Esophagus muscularis mucosa (tissue), 4 donors: Measurements from ENCODE around the gene ALDH7A1. TPM values are rescaled to one million over a fixed set of nuclear protein-coding genes. Genes with fewer than 3 reads are reported as not detected.

Experiments used
- DNase-seq: peaks from one replicate; pipeline ENCODE4 v3.0.0-alpha.2; 2017; ENCODE audit errors: extremely low spot score
- H3K27ac ChIP-seq, 4 donors: fragments of 200-600 bp; sonication (generic); replicated peaks in 1 of 4; 1 replicate in 3 of 4; 2 replicates in 1 of 4; pipeline ENCODE4 v1.5.1; 2016 to 2019; ENCODE audit warnings: mild to moderate bottlenecking in 1 of 4
- H3K27me3 ChIP-seq, 4 donors: fragments of 200-600 bp; sonication (generic); one replicate each; pipeline versions ENCODE4 v1.5.1 to v1.6.0; 2016 to 2019
- H3K36me3 ChIP-seq, 4 donors: fragments of 200-600 bp; sonication (generic); one replicate each; pipeline ENCODE4 v1.5.1; 2016 to 2019
- H3K4me1 ChIP-seq, 4 donors: fragments of 200-600 bp; sonication (generic); one replicate each; pipeline ENCODE4 v1.5.1; 2016 to 2019
- H3K4me3 ChIP-seq, 4 donors: fragments of 200-600 bp; sonication (generic); 1 replicate in 2 of 4; 2 replicates in 2 of 4; pipeline ENCODE4 v1.5.1; 2016 to 2019; ENCODE audit warnings: mild to moderate bottlenecking in 4 of 4, moderate library complexity in 1 of 4
- H3K9me3 ChIP-seq, 4 donors: fragments of 200-600 bp; sonication (generic); 1 replicate in 3 of 4; 2 replicates in 1 of 4; pipeline ENCODE4 v1.5.1; 2016 to 2019
- EP300 ChIP-seq: sonication (generic); formaldehyde crosslinking; IDR thresholded peaks from one replicate; pipeline ENCODE4 v1.6.1; 2017; ENCODE audit warnings: antibody characterized with exemption
- POLR2A ChIP-seq: fragments of 450-650 bp; IDR thresholded peaks from one replicate; pipeline ENCODE4 v1.6.1; 2017; ENCODE audit warnings: antibody characterized with exemption, moderate library complexity, mild to moderate bottlenecking, low read depth
- POLR2AphosphoS5 ChIP-seq, 2 donors: sonication (generic); formaldehyde crosslinking; IDR thresholded peaks; one replicate each; pipeline ENCODE4 v1.6.1; 2017; ENCODE audit warnings: antibody characterized with exemption in 2 of 2
- WGBS: methylation state at CpG from one replicate; pipeline ENCODE4 v1.1.5; 2018; 5-methylcytosine and 5-hydroxymethylcytosine counted together
- intact Hi-C: fragments of 100-400 bp; cut with DNase I; formaldehyde crosslinking; loops from one replicate; pipeline ENCODE4 v1.15.1; 2023
- total RNA-seq, 4 donors: library from RNA; depleted of rRNA; stranded (reverse); fragments of >200 nt; gene quantifications; one replicate each; pipeline versions ENCODE4 v1.1.0 to v1.2.1, GENCODE V29; 2016
- TF ChIP-seq, protein P1 (sequence below), 3 experiments: fragments of 200-600 bp in 2 of 3; fragments of 450-650 bp in 1 of 3; sonication (generic) in 2 of 3; IDR thresholded peaks; one replicate each; pipeline ENCODE4 v1.5.1; 2017 to 2019; ENCODE audit warnings: antibody characterized with exemption in 3 of 3, mild to moderate bottlenecking in 2 of 3, moderate library complexity in 1 of 3

The ALDH7A1 gene
- total RNA-seq, 4 donors from 2014 or later = 14.9 to 17.7 (median 15.5) TPM

DNA sequence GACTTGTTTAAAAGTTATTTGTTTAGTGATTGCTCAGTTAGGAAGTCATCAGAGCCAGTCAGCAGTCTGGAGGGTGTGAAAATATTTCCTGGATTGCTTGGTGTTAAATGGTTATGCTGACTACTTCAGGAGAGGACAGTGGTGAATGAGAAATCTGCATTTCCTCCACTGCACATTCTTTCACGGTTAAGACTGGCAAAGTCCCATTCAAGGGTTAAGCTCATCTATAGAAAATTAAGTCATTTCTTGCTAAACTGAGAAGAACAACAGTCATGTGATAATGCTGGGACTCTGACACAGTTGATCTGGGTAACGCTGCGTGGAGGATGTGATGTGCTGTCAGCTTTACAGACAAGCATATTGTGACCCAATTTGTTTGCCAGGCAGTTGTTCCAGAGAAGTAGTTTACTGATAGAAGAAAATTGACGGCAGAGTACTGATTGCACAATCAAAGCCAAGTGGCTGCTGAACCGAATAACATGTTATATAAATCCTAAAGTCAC lies 91.4 kb downstream of the ALDH7A1 start:
- Histone ChIP-seq H3K4me1 (peaks cover 11 to 39% (median 30%) of the 10 kb centered on the region in 4 donors), H3K36me3 (no peaks in the 10 kb centered on the region), H3K9me3 (no peaks in the 10 kb centered on the region), H3K4me3 (no peak overlapping the region), H3K27ac (peak overlapping the region; percentile 44 to 58 (median 54)), H3K27me3 (no peaks in the 10 kb centered on the region)
- TF ChIP-seq POLR2A (no peak), POLR2AphosphoS5 (IDR thresholded peaks at IDR 0.05) (peak in 1 of 2 donors; percentile 52)
- DNase-seq = no peak
- intact Hi-C loops = no loop called here
- WGBS = 52% methylated on average over 5 of the region's 5 CpGs

DNA sequence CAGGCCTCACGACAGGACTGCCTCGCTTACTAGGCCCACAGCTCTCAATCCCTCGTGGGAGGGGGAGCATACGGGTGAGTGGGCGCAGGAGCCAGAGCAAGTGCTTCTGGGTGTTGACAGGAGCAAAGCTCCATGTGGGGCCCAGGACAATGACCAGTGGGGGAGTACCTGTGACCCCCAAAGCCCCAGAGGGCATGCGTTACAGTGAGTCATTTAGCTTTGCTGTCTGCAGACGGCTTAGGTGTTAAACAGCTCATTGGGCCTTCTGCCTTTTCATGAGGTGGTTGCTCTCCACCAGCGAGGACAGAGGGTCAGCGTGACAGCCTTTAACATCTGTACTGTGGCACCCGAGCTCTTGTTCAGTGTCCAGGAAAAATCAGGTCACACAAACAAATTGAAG lies 93.6 kb downstream of the ALDH7A1 start:
- 94% methylated on average over 8 of the region's 10 CpGs for WGBS
- intact Hi-C loops = no loop called here
- peaks cover 0 to 1% (median 0%) of the 10 kb centered on the region in 4 donors for H3K36me3 ChIP-seq
- no peak overlapping the region for H3K27ac ChIP-seq
- H3K9me3 ChIP-seq = no peaks in the 10 kb centered on the region
- peaks cover 6 to 24% (median 19%) of the 10 kb centered on the region in 4 donors for H3K4me1 ChIP-seq
- no peaks in the 10 kb centered on the region for H3K27me3 ChIP-seq
- no peak for TF ChIP-seq EP300
- TF ChIP-seq POLR2AphosphoS5 (IDR thresholded peaks at IDR 0.05) = no peak
- no peak for DNase-seq
- H3K4me3 ChIP-seq = no peak overlapping the region

DNA sequence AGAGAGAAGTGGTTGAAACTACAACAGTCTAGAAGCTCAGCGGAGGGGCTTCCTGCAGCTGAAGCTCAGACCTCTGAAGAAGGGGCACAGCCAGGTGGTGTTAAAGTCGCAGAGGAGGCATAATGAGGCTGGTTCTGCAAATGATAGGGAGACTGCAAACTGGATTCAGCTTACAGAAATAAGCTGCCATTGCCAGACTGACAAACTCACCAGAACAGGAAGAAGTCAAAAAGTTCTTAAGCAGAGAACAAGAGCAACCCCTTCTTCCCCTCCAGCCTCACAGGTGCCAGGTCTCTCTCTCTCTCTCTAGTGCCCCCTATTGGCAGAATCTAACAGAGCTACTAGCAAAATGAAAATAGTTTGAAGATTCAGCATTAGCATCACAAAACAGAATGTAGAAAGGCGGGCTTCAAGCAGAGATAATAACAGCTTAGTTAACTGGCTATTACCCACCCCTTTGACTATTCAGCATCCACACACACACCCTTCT lies 95.1 kb downstream of the ALDH7A1 start:
- H3K27ac ChIP-seq = peak overlapping the region in 1 of 4 donors; percentile 1
- 87% methylated on average over 3 of the region's 3 CpGs for WGBS

DNA sequence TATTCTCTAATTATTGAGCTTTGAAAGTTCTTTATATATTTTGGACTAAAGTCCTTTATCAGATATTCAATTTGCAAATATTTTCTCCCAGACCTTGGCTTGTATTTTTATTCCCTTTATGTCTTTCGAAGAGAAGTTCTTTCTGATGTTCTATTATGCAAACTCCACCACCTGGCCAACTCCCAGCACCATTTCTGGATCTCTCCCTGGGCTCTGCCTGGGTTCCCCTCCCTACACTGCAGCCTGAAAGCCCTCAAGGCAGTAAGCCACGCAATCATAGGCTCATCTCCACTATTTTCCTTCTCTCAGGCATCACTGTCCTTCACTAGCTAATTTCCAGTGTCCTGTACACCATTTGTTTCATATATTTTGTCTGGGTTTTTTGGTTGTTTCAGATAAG lies 95.7 kb downstream of the ALDH7A1 start:
- no peaks in the 10 kb centered on the region for H3K27me3 ChIP-seq
- peak overlapping the region in 1 of 4 donors; percentile 1 for H3K27ac ChIP-seq
- no peaks in the 10 kb centered on the region for H3K9me3 ChIP-seq
- no peak for DNase-seq
- intact Hi-C loops = no loop called here
- TF ChIP-seq, protein P1, sequence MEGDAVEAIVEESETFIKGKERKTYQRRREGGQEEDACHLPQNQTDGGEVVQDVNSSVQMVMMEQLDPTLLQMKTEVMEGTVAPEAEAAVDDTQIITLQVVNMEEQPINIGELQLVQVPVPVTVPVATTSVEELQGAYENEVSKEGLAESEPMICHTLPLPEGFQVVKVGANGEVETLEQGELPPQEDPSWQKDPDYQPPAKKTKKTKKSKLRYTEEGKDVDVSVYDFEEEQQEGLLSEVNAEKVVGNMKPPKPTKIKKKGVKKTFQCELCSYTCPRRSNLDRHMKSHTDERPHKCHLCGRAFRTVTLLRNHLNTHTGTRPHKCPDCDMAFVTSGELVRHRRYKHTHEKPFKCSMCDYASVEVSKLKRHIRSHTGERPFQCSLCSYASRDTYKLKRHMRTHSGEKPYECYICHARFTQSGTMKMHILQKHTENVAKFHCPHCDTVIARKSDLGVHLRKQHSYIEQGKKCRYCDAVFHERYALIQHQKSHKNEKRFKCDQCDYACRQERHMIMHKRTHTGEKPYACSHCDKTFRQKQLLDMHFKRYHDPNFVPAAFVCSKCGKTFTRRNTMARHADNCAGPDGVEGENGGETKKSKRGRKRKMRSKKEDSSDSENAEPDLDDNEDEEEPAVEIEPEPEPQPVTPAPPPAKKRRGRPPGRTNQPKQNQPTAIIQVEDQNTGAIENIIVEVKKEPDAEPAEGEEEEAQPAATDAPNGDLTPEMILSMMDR (IDR thresholded peaks at IDR 0.05) = no peak
- TF ChIP-seq POLR2AphosphoS5 (IDR thresholded peaks at IDR 0.05) (no peak), POLR2A (no peak), EP300 (no peak)
- H3K4me1 ChIP-seq = peaks cover 6 to 18% (median 15%) of the 10 kb centered on the region in 4 donors
- no peak overlapping the region for H3K4me3 ChIP-seq
- peaks cover 0 to 12% (median 6%) of the 10 kb centered on the region in 4 donors for H3K36me3 ChIP-seq
- 84% methylated on average over 2 of the region's 2 CpGs for WGBS

More for the DNA sequence above, 95.1 kb downstream of the ALDH7A1 start:
- Histone ChIP-seq H3K36me3 (peaks cover 0 to 10% (median under 1%) of the 10 kb centered on the region in 4 donors), H3K4me1 (peaks cover 6 to 24% (median 19%) of the 10 kb centered on the region in 4 donors), H3K9me3 (no peaks in the 10 kb centered on the region), H3K4me3 (no peak overlapping the region), H3K27me3 (no peaks in the 10 kb centered on the region)
- intact Hi-C loops = no loop called here
- TF ChIP-seq, protein P1 (IDR thresholded peaks at IDR 0.05) = peak; percentile 38 to 52 (median 44)
- TF ChIP-seq POLR2AphosphoS5 (IDR thresholded peaks at IDR 0.05) = no peak
- DNase-seq = no peak

DNA sequence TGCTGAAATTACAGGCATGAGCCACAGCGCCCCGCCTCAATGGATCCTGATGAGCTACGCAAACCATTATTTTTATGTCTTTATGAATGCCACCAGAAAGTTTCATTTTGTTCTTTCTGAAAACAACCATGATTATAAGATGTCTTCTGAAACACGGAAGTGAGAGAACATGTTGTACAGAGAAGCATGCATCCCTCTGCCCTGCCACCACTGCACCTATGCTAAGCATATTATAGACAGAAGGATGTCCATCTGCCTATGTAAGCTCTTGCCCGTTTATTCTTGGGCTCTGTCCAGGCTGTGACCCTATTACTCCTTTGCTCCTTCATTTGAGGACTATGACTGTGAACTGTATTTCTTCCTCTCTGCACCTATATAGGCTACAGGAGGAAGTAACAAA lies 97.5 kb downstream of the ALDH7A1 start:
- WGBS = 91% methylated on average over 5 of the region's 5 CpGs
- TF ChIP-seq, protein P1 (IDR thresholded peaks at IDR 0.05) = no peak
- TF ChIP-seq POLR2AphosphoS5 (IDR thresholded peaks at IDR 0.05) = no peak
- no peak for TF ChIP-seq EP300
- TF ChIP-seq POLR2A = no peak
- Histone ChIP-seq H3K27ac (no peak overlapping the region), H3K4me1 (peaks cover 0 to 9% (median under 1%) of the 10 kb centered on the region in 4 donors), H3K9me3 (no peaks in the 10 kb centered on the region), H3K4me3 (no peak overlapping the region), H3K27me3 (no peaks in the 10 kb centered on the region), H3K36me3 (peaks cover under 1 to 29% (median 18%) of the 10 kb centered on the region in 4 donors)
- intact Hi-C loops = no loop called here
- no peak for DNase-seq
